GM13976 (cell line): Measurements from ENCODE around the gene SHPK.

Experiments used
- DNase-seq: peaks from one replicate; pipeline ENCODE4 v3.0.0; 2012; ENCODE audit warnings: low spot score
- in situ Hi-C: fragments of 300-500 bp; cut with MboI; formaldehyde crosslinking; loops from one replicate; pipeline ENCODE4 v1.12.0; 2022; ENCODE audit warnings: low sequenced_read_pairs, mixed read lengths, inconsistent platforms; ENCODE audit not compliant: unreplicated experiment
- TF ChIP-seq, protein P1 (sequence below): IDR thresholded peaks from 2 replicates; pipeline ENCODE4 v1.5.1; 2012; ENCODE audit warnings: borderline replicate concordance, mild to moderate bottlenecking; ENCODE audit not compliant: insufficient read depth; ENCODE audit errors: extremely low read depth, missing control alignments, control extremely low read depth

The SHPK gene

DNA sequence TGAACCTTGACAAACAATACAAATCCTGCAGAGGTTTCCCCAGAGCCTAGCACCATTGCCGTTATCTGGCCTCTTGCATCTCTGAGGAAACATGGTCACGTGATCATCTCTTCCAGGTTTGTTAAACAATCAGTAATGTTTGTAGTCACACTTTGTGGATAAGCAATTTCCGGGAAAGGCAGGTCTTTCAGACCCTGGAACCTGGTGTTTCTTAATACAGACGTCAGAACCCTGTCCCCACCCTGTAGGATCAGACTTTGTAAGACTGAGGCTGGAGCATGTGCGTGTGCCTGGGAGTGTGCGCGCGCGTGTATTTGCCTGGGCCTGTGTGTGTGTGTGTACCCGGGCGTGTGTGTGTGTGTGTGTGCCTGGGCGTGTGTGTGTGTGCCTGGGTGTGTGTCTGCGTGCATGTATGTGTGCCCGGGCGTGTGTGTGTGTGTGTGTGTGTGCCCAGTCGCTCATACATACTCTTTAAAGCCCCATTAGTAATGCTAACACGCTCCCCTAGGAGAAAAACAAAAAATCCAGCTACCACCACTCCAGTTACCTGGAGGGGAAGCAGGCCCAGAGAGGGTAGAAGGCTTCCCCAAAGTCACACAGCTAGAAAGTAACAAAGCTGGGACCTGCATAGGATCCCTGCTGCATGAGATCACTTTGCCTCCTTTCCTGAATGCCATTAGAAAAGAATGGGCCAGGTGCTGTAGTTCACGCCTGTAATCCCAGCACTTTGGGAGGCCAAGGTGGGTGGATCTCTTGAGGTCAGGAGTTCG, 5.9 kb upstream of the SHPK start:
- TF ChIP-seq, protein P1, sequence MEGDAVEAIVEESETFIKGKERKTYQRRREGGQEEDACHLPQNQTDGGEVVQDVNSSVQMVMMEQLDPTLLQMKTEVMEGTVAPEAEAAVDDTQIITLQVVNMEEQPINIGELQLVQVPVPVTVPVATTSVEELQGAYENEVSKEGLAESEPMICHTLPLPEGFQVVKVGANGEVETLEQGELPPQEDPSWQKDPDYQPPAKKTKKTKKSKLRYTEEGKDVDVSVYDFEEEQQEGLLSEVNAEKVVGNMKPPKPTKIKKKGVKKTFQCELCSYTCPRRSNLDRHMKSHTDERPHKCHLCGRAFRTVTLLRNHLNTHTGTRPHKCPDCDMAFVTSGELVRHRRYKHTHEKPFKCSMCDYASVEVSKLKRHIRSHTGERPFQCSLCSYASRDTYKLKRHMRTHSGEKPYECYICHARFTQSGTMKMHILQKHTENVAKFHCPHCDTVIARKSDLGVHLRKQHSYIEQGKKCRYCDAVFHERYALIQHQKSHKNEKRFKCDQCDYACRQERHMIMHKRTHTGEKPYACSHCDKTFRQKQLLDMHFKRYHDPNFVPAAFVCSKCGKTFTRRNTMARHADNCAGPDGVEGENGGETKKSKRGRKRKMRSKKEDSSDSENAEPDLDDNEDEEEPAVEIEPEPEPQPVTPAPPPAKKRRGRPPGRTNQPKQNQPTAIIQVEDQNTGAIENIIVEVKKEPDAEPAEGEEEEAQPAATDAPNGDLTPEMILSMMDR, result no peak
- in situ Hi-C loops, result loop anchor here (5.0 to 25.0 kb wide), 2 partner anchors 50 to 605 kb away; no protein-coding TSS in a partner anchor
- DNase-seq, result no peak

DNA sequence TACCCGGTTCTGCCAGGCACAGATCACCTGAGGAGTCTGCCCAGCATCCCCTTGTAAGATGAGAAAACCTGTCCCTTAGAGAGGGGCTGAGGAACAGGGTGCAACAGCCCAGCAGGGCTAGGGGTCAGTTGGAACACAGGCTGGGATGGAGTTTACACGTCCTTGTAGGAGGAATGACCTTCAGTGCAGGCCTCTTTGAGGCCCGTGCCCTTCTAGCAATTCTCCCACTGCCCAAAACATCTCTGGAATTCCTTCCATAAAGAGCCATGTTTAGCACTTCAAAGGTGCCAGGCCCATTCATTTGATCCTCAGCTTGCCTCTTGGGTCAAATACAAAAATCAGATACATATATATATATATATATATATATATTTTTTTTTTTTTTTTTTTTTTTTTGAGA, 5.0 kb upstream of the SHPK start:
- DNase-seq, result no peak
- in situ Hi-C loops, result loop anchor here (5.0 to 25.0 kb wide), 2 partner anchors 49 to 604 kb away; no protein-coding TSS in a partner anchor
- TF ChIP-seq, protein P1, result no peak

DNA sequence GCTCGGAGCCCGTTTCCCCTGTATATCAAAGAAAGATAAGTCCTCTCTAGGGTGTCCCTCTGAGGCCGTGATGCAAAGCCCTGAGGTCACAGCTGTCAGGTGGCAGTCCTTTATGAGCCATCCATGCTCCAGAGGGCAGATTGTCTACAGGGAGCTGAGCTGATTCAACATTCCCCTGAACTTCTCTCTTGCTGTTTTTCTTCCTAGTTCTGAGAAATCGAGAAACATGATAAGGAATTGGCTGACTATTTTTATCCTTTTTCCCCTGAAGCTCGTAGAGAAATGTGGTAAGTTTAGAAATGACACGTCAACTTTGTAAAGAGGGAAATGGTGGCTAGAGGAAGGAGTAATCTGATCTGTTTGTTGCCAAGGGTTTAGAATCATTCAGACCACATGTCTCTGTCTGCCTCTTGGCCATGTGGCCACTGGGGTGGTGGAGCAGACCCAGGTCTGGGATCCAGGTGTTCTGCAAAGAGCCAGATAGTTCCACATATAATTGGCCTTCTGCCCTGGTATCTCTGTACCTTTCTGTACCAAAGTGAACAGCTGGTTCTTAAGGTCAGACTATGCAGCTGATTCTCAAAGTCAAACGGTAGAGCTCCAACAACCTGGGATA, 4.0 kb upstream of the SHPK start:
- no peak for DNase-seq
- TF ChIP-seq, protein P1, result no peak

DNA sequence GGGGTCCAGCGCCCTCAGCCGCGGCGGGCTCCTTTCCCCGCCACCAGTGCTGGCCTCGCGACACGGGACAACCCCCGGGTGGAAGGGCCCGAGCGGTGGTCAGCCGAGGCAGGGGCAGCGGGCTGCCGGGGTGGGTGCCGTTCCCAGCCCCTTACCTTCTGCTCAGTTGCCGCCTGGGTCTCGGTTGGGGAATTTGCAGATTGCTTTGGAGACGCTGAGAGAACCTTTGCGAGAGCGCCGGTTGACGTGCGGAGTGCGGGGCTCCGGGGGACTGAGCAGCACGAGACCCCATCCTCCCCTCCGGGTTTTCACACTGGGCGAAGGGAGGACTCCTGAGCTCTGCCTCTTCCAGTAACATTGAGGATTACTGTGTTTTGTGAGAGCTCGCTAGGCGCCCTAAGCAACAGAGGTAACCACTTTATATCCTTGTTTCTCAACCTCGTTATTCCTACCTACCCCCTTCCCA, 891 bp upstream of the SHPK start:
- in situ Hi-C loops, result loop anchor here (25.0 kb wide), 1 partner anchor 600 kb away; no protein-coding TSS in a partner anchor
- TF ChIP-seq, protein P1, result no peak
- DNase-seq, result no peak

More for the DNA sequence above, 4.0 kb upstream of the SHPK start:
- in situ Hi-C loops, result loop anchor here (5.0 to 25.0 kb wide), 2 partner anchors 48 to 603 kb away; no protein-coding TSS in a partner anchor

DNA sequence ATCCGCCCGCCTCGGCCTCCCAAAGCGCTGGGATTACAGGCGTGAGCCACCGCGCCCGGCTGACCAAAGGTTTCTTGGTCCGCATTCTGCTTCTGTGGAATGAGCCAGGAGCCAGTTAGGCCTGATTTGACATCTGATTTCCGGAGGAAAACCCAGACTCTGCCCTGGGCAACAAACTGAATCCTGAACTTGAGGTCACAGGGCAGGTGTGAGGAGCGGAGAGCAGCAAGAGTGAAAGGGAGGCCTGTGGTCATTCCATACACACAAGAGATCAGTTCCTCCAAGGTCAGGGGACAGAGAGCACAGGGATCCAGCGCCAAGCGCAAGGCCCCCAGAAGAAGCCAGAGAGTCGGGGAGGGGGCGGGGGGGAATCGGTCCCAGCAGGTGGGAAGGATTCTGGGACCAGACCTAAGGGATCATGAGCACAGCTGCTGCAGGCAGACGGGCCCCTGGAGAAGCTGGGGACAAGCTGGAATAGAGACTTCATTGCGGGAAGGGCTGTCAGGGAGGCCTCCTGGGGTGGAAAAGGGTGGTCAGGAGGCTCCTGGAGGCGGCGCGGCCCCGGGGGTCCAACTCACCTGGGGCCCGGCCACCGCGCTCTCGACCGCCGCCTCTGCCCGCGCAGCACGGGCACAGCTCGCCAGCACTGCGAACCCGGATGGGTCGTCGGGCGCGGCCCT, 436 bp downstream of the SHPK start:
- TF ChIP-seq, protein P1, result no peak
- DNase-seq, result peak; percentile 50
- in situ Hi-C loops, result loop anchor here (25.0 kb wide), 1 partner anchor 598 kb away; no protein-coding TSS in a partner anchor

DNA sequence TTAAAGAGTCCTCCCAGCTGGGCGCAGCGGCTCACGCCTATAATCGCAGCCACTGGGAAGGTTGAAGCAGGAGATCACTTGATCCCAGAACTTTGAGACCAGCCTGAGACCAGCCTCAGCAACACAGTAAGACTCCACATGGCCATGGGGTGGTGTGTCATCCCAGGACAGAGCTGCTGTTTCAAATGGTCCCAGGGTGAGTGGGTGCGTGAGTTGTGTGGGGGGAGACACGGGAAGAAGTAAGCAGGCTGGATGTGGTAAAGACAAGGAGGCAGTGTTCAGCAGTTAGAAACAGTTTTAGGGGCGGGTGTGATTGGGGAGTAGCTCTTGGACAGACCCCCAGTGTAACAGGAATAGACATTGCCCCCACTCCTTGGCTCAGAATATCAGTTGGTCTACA, 3.8 kb downstream of the SHPK start:
- TF ChIP-seq, protein P1, result no peak
- no peak for DNase-seq
- in situ Hi-C loops, result loop anchor here (25.0 kb wide), 1 partner anchor 595 kb away; no protein-coding TSS in a partner anchor
